Tongue (tissue), 2 donors: ENCODE data around the gene PTPRD. TPM values are rescaled to one million over a fixed set of nuclear protein-coding genes. Genes with fewer than 3 reads are reported as not detected.
"Not testable (repeated sequence)": the region's sequence is repeated elsewhere in the genome, so short reads cannot be mapped to it uniquely, and the experiment has no call there.

Experiments used
- DNase-seq: peaks from one replicate; pipeline ENCODE4 v3.0.0-alpha.2; 2015
- total RNA-seq: library from RNA; depleted of rRNA; stranded (reverse); fragments of >200 nt; gene quantifications from one replicate; pipeline ENCODE4 v1.2.3, GENCODE V29; 2014

Gene PTPRD
- total RNA-seq, 1 donor from 2014 or later: 105 TPM

DNA sequence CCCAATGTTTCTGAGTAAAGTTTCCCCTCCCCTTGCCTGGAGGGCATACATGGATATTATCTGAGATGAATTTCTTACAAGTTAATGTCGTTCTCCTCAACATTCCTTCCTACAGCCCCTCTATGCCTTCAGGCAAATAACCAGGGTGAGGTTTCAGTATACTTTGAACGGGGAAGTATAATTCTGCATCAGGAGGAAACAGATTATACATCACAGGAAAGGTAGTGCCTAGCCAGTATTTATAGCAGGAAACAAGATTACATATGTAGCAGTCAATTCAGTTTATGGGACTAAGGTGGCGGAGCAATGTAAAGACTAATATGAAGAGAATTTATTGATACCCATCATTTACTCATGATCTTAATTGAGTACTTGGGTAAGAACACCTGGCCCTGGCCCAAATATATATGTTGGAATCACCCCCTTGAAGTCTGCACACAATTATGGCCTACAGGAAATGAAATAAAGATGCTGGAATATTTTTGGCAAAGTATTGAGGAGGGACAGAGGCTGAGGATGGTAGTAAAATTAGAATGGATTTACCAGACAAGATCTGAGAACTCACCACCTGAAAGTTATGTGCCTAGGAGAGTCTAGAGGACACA is 661.1 kb downstream of the PTPRD start:
- DNase-seq: no peak

DNA sequence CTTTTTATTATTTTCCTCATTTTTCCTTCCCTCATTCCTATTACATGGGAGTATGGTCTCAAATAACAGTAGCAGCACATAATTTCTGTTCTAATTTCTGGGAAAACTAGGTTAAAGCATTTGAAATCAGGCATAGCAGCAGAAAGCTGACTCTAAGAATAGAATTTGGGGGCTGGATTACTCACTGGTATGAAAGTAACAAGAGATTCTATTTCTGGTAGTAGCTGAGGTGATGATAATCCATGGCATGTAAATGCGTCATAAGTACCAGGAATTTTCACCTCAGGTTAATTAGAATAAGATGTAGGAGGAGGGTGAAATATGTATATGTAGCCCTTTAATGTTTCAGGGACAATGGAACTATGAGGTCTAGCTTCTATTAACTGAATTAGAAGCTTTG is 662.0 kb downstream of the PTPRD start:
- DNase-seq: no peak

DNA sequence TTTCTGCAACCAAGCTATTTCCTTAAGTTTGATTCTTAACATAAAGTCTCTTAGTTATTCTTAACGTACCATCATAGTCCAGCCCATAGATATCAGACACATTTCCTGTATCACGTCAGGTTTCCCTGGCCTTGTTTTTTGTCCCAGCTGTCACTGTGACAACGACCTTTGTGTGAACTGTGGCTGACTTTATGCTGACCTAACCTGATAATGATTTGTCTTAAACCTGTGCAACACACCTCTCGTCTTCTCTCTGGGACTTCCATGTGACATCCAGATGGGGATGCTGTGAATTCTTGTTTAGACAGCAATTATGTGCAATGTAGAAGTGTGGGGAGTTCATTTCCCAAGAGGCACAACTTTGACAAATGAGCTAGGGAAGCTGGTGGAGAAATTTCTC is 662.8 kb downstream of the PTPRD start:
- no peak for DNase-seq

DNA sequence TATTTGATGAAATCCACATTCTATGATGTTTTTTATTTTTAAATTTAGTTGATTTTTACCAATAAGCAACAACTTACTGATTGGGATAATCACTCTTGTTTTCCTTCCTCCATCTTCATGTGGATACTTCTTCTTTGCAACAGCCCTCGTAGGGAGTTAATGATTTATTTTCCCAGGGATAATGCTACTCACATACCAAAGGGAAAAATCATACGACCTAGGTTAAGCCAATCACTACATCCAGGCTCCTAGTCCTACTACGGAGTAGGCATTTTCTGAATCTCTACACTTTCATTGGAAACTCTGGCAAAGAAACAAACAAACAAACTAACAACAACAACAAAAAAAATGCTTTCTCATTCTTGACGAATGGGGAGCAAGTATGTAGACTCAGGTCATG is 663.4 kb downstream of the PTPRD start:
- no peak for DNase-seq

DNA sequence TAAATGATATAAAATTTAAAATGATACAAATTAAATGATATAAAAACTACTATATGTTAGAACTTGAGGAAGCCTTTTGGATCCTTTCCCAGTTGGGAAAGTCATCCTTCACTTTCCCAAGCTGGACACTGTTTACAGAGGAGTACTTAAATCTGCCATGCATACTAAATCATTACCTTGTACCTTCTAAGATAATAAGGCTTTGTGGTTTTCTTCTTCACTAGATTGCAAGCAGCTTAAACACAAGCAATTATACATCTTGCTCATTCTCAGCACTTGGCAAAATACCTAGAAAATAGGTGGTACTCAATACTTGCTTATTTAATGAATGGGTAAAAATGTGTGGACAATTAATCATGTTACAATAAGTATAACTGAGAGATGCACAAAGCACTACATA is 666.8 kb downstream of the PTPRD start:
- DNase-seq: no peak

DNA sequence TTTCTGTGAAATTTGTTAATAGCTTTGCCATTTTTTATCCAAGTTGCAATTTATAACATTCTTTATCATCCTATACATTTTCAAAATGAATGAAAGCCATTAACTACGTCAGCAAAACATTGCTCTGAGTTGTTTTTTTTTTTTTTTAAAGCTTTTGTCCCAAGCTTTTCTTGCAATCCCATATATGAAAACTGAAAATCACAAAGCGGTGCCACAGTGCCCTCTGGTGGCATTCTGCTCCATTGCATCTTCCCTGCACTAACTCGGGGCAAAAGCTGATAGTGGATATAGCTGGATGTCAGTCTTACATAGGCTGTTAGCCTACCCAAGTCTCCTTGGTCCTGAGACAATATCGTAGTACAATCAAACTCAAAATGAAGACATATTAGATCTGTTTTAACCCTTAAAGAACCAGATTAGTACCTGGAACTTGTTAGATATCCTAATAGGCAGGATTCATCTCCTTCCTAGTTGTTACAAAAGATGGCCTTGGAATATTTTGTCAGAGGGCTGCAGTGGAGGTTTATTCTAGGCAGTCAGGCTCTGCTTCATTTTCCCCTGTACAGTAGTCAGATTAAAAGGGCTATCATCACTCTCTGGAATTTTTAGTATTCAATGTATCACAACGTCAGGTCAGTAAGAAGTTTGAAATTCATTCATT is 669.9 kb downstream of the PTPRD start:
- peak; percentile 85 for DNase-seq

DNA sequence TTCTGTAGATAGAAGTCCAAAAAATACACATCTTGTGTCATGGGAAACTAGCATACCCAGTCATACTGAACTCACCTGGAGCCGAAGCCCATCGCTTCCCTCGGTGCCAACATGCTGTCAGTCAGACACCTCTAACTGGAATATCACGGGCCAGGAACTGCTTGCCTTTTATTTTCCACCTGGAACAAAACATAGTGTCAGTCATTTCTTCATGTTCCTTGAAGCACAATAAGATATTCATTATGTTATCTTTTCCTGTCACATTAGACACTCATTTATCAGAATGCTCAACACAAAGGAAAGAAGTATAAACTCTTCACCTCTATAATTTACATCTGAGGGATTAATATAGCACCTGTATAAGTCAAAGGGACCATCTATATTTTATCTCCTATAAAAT is 674.4 kb downstream of the PTPRD start:
- no peak for DNase-seq

DNA sequence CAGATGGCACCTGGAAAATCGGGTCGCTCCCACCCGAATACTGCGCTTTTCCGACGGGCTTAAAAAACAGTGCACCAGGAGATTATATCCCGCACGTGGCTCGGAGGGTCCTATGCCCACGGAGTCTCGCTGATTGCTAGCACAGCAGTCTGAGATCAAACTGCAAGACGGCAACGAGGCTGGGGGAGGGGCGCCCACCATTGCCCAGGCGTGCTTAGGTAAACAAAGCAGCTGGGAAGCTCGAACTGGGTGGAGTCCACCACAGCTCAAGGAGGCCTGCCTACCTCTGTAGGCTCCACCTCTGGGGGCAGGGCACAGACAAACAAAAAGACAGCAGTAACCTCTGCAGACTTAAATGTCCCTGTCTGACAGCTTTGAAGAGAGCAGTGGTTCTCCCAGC is 681.3 kb downstream of the PTPRD start:
- not testable (repeated sequence) for DNase-seq

DNA sequence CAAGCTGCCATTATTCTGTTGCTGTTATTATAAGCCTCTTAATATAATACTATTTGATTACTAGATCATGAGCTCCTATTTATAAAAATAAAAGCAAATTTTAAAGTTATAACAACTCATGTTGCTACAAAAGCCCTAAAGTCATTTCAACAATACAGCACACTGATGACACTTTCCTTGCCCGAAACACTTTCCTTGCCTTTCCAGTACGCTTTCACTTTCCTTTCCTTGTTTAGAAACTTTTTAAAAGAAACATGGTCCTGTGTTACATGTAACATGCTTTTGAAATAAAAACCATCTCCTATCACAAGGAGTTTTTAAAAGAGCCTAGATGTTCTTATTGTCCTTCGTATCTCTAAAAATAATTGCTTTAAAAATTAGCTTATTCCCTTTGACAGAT is 688.4 kb downstream of the PTPRD start:
- DNase-seq: no peak

DNA sequence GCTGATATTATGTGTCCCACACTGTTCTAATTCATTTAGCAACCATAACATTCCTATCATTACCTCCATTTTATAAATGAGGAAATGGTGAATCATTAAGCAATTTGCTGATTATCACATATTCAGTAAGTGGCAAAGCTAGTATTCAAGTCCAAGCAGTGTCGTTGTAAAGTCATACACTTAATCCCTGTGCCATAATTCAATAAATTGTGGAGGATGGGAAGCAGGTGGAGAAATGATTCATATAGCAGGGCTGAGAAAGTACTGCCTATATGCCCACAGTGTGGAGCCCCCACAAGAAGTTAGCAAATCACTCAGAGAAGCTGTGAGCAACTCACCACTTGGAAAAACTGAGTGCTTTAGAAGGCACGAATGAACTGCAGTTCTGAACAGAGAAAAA is 691.0 kb downstream of the PTPRD start:
- no peak for DNase-seq

DNA sequence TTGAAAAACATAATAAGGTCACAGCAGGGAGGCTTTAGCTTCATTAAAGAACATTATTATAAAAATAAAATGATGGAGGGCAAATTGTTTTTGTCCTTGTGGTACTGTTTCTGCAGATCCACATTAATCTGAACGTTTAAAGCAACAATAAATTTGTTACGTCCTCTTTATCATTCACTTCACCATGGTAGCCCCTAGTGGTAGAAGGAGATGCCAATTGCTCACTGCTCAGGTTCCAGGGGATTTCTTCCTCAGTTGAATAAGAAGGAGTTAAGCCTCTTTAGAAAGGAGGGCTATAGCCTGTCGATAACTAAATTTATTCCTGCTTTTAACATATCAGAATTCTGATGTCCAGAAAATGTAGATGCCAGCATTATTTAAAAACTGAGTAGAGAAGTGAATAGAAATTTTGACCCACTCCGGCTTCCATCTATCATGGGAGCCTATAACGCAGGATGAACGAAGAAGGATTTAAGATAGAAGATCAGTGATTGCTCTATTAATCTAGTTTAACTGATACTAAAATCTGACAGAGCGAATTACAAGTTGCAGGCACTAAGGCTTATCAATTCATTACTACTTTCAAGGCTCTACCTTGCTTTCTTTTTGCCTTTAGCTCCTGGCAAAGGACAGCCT is 692.3 kb downstream of the PTPRD start:
- no peak for DNase-seq

DNA sequence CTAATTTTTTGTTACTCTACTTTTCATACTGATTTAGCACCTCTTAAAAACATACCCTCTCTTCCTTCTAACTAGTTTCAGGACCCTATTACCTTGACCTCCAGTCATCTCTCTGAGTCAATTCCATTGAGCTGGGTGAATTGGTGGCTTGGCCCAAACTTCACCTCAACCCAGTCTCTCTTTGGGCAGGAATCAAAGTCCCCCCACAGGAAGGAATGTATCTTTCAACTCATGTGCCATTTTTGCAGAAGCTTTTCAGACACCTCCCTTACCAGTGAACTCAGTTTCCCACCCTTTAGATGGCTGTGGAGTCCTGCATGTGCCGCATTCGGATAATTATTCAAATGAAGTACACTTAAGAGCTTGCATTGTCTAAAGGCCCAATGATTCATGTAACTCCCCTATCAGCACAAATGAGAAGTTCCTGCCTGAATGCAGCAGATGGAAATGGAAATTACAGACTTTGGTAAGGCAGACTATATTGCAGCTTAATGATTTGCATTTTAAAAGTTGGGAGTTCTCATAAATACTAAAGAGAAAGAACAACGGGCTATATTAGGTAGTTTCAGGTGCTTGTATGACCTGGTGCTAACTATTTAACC is 693.5 kb downstream of the PTPRD start:
- DNase-seq: no peak

DNA sequence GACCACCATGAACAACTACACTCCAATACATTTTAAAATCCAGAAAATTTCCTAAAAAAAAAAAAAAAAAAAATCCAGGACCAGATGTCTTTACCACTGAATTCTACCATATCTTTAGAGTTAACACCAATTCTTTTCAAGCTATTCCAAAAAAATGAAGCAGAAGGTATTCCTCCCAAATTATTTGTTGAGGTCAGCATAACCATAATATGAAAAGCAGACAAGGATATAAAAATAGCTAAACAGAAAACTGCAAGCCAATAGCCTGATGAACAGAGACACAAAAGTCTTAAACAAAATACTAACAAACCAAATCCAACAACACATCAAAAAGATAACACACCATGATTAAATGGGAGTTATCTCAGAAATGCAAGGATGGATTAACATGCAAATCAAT is 695.4 kb downstream of the PTPRD start:
- DNase-seq: no peak

DNA sequence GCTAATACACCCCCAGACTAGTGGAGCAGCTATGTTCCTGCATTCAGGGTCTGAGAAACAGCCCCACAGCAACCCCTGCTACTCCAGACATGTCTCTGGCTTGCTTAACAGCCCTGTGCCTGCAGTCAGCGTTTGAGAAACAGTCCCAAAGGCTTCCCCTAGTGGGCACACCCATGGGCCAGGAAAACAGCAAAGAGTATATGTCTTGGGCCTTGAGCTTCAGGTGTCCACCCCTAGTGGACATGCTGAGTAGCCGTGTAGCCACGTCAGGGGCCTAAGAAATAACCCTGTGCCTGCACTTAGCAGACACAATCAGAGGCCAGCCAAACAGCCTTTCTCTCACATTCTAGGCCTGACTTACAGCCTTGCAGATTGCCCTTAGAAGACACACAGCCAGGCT is 698.6 kb downstream of the PTPRD start:
- DNase-seq: no peak

DNA sequence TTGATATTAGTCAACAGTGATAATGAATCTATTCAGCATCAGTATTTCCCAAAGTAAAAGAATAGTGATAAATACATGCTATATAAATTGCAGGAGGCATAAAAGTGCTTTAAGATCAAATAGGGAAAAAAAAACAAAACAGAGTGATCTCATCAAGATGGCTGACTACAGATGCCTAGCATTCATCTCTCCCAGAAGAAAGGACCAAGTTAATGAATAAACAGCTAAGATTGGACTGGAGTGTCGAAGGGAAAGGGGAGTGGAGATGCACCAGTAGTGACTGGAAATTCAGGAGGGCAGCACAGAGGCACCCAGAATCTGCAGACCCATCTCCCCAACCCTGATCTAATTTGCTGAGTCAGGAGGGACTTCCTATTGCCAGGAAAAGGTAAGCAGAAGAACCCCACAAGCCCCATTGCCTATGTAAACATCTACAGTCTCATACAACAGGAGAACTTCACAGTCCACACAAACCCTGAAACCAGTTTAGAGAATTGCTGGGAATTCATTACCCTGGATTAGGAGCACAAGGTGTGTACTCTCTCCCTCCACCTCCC is 699.4 kb downstream of the PTPRD start:
- no peak for DNase-seq

DNA sequence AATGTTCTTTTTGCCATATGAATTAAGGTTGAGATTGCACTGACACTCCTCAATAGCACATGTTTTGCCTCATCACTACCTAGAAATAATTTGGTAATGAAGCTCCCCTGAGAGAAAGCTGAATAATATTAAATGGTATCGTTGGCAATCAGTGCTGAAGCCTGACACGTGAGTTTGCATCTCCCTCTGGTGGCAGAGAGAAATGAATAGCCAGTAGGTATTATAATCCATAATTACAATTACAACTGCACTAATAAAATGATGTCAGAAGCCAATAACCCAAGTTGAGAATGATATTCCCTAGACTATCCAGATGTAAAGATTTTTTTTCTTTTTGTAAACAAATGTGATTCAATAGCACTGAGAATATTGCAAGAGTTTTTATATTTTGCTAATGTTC is 700.3 kb downstream of the PTPRD start:
- DNase-seq: no peak

DNA sequence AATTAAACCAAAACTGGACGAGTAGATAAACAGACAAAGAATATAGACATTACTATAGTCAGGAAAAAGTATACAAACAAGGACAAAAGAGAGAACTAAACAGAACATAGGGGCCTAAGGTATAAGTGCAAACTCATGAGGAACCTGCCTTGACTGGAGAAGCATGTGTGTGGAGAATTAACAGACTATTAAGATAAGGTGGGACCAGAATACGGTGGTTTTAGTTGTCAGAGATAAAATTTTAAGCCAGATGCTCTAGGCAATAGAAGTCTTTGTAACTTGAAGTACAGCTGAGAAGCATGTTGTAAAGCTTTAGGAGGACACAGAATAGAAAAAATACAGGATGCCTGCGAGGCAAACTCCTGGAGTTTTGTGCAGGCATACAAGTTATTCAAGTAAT is 707.1 kb downstream of the PTPRD start:
- no peak for DNase-seq

DNA sequence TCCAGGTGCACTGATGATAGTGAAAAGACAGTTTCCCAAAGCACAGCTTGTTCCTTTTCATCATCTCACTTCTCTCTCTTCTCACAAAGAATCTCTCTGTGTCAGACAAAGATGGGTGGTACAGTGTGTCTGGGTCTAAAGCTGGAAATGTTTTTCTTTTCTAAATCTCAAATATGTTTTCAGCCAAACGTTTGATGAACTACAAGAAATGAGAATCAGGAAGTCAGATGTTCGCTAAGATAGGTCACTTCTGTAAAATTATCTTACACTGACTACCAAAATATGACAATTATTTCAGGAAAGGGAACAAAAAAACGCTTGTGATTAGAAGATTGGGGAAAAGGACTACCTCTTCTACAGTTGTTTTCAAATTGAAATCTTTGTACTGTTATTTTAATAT is 708.8 kb downstream of the PTPRD start:
- DNase-seq: no peak

DNA sequence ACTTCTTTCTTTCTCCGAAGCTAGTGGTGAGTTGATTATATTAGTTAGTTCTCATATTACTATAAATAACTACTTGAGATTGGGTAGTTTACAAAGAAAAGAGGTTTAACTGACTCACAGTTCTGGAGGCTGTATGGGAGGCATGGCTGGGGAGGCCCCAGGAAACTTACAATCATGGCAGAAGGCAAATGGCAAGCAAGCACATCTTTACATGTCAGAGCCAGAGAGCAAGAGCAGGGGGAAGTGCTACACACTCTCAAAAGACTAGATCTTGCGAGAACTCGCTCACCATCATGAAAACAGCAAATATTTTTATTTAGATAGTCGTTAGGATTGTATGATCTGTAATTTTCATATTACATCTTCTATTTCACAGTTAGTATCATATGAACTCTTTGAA is 711.2 kb downstream of the PTPRD start:
- no peak for DNase-seq

DNA sequence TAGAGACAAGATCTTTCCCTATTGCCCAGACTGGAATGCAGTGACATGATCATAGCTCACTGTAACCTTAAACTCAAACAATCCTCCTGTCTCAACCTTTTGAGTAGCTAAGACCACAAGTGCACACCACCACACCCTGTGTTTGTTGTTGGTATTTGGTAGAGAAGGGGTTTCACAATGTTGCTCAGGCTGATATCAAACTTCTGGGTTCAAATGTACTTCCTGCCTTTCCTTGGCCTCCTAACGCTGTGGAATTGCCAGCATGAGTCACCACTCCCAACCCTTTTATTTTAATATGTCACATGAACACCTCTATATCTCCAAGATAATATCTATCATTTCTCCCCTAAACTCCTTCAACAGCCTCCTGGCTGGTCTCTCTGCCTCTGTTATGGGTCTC is 719.0 kb downstream of the PTPRD start:
- no peak for DNase-seq

DNA sequence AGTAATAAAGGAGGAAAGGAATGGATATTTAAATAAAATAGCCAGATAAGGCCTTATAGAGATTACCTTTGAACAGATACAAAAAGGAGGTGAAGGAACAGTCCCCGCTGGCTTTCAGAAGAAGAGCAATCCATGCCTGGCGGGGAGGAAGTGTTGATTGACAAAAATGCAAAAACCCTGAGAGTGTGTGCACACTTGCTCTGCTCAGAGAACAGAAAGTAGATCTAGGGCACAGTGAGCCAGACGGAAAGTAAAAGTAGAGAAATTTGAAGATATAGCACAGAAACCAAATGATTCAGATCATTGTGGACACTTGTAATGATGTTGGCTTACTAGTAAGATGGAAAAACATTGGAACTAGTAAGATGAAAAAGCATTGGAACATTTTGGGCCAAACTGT is 720.6 kb downstream of the PTPRD start:
- no peak for DNase-seq

DNA sequence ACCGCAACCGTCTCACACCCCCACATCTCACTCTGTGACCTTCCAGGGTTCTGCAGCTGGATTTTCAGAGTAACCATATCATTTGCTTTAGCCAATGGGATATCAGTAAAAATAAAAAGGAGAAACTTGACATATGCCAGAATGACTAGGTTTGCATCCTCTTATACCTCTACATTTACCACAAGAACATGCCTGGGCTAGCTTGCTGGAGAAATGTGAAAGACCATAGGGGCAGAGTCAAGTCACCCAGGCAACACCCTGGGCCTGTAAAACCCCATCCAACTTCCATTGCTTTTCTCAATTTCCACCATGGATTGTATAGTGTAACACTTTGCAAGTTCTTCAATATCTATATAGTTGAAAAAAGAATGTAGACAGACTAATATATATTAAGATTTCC is 731.1 kb downstream of the PTPRD start:
- no peak for DNase-seq

DNA sequence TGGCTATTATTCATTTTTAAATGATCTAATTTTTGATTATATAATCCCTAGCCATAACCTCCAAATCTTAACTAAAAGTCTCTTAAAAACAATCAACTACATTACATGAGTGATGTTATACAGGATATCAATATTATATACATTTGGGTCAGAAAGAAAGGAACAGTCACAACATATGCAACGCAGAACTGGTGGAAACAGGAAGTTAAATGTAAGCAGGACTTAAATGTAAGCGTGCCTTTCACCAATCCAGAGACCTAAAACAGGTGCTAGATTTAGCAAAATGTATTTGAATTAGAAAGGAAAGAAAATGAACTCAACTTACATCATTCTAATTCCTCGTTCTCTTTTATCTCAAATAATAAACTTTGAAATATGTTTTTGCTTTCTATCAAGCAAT is 738.5 kb downstream of the PTPRD start:
- DNase-seq: no peak
